Activated effector memory CD4-positive, alpha-beta T cell treated with anti-CD3 and anti-CD28 coated beads, Interleukin-2, amount 50 U/mL, for 16 hours (primary cell): ENCODE measurements around the gene LASP1.
"Not testable (repeated sequence)": the region's sequence is repeated elsewhere in the genome, so short reads cannot be mapped to it uniquely, and the experiment has no call there.

Source experiments
- DNase-seq: peaks from one replicate; pipeline ENCODE4 v3.0.0-alpha.2; 2020

Gene LASP1

GRCh38 chr17:38940404-38940803 lies 70.5 kb downstream of the LASP1 start:
- no peak for DNase-seq

- no peak for DNase-seq
Measured at GRCh38 chr17:38942696-38943334, 73.0 kb downstream of the LASP1 start.

- no peak for DNase-seq
Measured at GRCh38 chr17:38943607-38944006, 73.7 kb downstream of the LASP1 start.

GRCh38 chr17:38947189-38947588 lies 77.3 kb downstream of the LASP1 start:
- DNase-seq: no peak

- DNase-seq: not testable (repeated sequence)
Measured at GRCh38 chr17:38953800-38954199, 83.9 kb downstream of the LASP1 start.

GRCh38 chr17:38958326-38958725 lies 88.5 kb downstream of the LASP1 start:
- no peak for DNase-seq

GRCh38 chr17:38958756-38959155 lies 88.9 kb downstream of the LASP1 start:
- no peak for DNase-seq

GRCh38 chr17:38959508-38959907 lies 89.7 kb downstream of the LASP1 start:
- no peak for DNase-seq

- no peak for DNase-seq
Measured at GRCh38 chr17:38960402-38960801, 90.5 kb downstream of the LASP1 start.

- DNase-seq: no peak
Measured at GRCh38 chr17:38961413-38961812, 91.6 kb downstream of the LASP1 start.

- DNase-seq: peak; percentile 91
Measured at GRCh38 chr17:38967290-38967738, 97.5 kb downstream of the LASP1 start, which contains the start of gene FBXO47. Gene FBXO47, minus strand, starts transcription at chr17:38967403. Its CDS starts 4,378 bp downstream, at chr17:38963025.

GRCh38 chr17:38969281-38969680 lies 99.4 kb downstream of the LASP1 start:
- no peak for DNase-seq

- DNase-seq: no peak
Measured at GRCh38 chr17:38970128-38970527, 100.3 kb downstream of the LASP1 start.

- DNase-seq: no peak
Measured at GRCh38 chr17:38970804-38971203, 100.9 kb downstream of the LASP1 start.
